GM04504 (cell line): Measurements from ENCODE around the gene WWOX.

Experiments
- DNase-seq: peaks from one replicate; pipeline ENCODE4 v3.0.0-alpha.2; 2012; ENCODE audit warnings: low read depth

Gene WWOX

DNA sequence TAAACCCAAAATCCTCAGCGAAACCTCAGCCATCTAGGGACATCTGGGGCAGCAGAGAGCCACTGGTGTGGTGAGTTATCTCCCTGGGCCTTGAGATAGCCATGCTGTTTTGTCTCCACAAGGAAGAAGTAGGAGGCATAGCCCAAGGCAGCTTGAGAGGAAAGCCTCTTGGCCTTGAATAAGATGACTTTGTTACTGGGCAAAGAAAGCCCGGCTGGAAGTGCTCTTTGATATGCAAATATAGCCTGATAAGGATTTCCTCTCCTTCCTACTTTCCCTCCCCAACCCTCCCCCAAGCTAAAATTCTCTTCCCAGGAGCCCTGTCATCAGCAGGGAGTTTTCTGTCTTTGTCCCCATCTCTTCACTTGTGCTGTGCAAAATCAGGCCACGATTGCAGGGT lies 806.7 kb downstream of the WWOX start:
- no peak for DNase-seq

DNA sequence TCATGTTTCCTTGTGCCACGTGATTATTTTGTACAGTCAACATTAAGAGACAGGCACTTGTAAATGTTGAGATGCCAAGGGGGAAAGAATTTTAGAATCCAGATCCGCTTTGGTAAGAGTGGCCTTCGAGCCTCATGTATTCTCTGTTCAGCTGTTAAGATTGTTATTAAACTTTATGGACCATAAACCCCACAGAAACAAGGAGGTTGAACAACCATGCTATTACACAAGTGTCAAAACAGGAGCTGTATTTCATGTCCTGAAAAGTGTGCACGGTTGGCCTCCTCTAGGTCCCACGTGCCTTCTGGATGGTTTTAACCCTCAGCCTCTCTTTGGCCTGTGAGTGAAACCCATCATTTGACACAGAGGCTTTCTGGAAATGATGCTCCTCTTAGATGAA lies 809.8 kb downstream of the WWOX start:
- DNase-seq, result no peak

DNA sequence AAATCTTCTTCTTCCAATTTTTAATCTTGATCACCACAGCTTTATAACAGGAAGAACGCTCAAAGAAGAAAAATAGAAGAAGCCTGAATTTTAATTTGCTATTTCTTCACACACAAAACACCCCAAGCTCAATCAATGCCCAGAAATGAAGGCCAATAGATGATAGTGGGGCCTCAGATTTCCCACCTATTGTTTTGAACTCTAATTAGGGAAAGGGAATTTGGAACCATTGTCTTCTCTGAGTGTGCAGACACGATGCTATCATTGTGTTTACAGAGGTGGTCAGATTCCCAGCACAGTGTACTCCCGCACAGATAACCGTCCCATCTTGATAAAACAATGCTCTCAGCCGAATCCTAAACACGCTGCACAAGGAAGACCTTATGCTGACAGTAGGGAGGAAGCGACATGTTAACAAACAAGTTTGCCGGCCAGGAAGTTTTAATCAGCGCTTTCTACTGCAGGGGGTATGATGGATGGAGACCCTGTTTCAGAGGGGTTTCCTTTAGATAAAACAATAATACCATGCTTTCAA lies 816.4 kb downstream of the WWOX start:
- DNase-seq, result no peak

DNA sequence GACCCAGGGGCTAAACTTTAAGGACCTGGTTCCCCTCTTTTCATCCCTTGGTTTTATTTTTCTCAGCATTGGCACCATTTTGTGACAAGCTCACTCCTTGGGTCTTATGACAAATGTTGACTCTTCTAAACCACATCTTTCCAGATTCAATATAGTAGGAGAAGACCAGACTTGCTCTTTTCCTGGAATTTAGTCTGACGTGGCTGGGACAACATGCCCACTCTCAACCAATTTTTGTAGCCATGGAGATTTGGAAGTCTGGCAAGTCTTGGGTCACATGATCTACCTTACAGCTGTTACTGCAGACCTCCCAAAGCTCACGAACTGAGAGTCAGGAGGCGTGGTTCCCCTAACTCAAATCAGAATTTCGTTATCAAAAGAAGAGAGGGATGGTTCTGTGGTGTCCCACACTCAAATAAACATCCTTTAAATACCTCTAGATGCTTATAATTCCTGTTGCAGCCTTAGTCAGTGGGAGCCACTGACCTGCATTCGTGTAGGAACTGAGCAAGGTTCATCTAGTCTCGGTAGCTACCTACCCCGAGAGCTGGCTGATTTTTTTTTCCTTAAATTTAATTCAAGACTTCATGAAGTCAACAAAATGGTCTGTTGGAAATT lies 817.6 kb downstream of the WWOX start:
- no peak for DNase-seq

- no peak for DNase-seq
Measured at GRCh38 chr16:78918805-78919305, 819.4 kb downstream of the WWOX start.

GRCh38 chr16:78919852-78920251 lies 820.4 kb downstream of the WWOX start:
- DNase-seq, result no peak

DNA sequence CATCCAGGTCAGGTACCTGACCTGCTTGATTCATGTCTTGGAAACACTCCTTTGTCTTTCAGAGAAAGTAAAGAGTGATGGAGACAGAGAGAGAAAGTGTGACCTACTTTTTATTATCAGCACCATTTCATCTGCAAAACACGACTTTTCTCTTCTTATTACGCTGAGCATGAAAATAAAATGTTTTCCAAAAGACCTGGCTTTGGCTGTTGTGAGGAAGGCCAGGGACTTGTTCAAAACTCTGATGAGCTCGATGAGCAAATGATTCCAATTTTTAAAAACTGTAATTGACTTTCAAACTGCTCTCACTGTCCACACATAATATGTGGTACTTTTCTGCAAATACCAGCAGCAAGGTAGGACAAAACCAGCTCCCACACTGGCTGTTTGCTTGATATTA lies 821.2 kb downstream of the WWOX start:
- no peak for DNase-seq

DNA sequence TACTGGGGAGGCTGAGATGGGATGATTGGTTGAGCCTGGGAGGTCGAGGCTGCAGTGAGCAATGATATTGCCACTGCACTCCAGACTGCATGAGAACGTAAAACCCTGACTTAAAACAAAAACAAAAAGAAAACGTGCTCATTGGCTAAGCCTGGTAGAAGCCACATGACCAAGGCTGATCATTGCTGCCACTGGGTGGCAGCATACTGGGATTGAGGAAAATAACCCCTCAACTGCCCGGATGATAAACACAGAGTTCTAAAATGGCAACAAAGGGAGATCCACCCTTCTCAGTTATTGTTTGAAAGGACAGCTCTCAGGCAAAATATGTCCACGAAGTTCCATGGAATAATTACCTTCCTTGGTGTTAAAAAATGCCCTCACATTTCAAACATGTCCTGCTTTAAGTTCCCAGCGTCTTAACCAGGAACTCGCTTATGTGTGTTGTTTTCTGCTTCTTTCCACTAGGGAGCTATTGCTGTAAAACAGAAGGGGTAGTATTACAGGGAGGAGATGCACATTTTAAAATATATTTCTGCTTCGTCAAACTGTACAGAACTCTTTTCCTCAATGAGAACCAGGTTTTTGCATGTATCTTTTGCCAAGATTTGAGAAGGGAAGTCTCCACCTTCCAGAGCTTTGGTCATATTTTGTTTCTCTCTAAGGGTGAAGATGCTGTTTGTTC lies 825.8 kb downstream of the WWOX start:
- no peak for DNase-seq

GRCh38 chr16:78926723-78927210 lies 827.3 kb downstream of the WWOX start:
- DNase-seq, result no peak

- no peak for DNase-seq
Measured at GRCh38 chr16:78927766-78928165, 828.3 kb downstream of the WWOX start.

GRCh38 chr16:78929841-78930240 lies 830.4 kb downstream of the WWOX start:
- no peak for DNase-seq

GRCh38 chr16:78930561-78930960 lies 831.1 kb downstream of the WWOX start:
- DNase-seq, result no peak

DNA sequence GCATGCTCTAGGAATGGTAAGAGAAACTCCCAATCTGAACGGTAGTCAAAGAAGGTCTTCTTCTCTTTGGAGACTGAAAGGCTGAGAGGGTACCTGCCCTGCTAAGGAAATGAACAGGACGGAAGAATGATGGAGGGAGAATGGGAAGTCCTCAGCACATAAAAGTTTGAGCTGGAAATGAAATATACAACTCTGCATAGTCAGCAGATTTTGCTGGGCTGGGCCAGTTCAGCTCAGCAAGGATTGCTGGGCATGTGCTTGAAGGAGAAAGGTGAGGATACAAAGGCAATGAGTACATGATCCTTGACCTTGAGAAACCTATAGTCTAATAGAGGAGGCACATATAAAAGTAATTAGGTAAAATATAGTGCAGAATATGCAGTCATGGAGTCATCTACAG lies 831.8 kb downstream of the WWOX start:
- DNase-seq, result no peak

GRCh38 chr16:78931678-78932077 lies 832.2 kb downstream of the WWOX start:
- no peak for DNase-seq

GRCh38 chr16:78932355-78932943 lies 833.0 kb downstream of the WWOX start:
- DNase-seq, result no peak

DNA sequence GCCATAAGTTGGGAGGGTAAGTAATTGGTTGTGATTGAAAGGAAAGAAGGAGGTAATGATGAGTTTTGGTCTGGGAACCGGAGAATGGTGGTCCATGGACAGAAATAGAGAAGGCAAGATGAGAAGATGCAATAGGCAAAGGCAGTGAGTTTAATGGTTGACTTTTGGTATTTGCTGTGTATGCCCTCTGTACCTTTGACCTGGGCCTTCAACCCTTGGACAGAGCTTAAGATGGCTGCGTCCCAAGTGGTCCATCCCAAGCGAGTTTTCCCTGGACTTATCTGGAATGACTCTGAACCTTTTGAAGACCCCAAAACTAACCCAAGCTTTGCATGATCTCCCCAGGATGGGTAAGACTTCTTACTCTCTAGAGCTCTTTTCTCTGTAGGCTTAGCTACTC lies 836.6 kb downstream of the WWOX start:
- no peak for DNase-seq

DNA sequence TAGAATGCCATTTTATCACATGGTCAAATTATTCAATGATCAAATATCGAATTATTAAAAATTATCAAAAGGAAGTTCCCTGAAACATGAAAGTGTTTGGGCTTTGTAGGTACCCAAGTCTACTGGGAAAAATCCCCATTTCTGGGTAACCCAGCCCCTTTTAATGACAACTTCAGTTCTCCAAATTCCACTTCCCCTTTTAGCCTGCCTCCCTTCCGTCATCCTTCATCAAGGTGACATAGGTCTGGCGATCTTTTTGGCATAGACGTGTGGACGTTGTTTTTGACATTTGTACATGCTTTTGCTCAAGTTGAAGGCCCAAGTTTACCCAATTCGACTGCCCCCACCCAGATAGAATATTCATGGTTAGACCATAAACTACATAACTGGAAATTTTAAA lies 840.1 kb downstream of the WWOX start:
- DNase-seq, result no peak

GRCh38 chr16:78942625-78943245 lies 843.3 kb downstream of the WWOX start:
- DNase-seq, result no peak

GRCh38 chr16:78945336-78945735 lies 845.9 kb downstream of the WWOX start:
- no peak for DNase-seq

GRCh38 chr16:78946556-78946955 lies 847.1 kb downstream of the WWOX start:
- DNase-seq, result no peak

- DNase-seq, result no peak
Measured at GRCh38 chr16:78950768-78951167, 851.3 kb downstream of the WWOX start.

- DNase-seq, result no peak
Measured at GRCh38 chr16:78952630-78953029, 853.2 kb downstream of the WWOX start.

GRCh38 chr16:78953526-78953925 lies 854.1 kb downstream of the WWOX start:
- DNase-seq, result no peak
